Esophagus muscularis mucosa (tissue), 3 donors: Measurements from ENCODE around the gene ELAPOR2.

Experiments used
- EP300 ChIP-seq: sonication (generic); formaldehyde crosslinking; IDR thresholded peaks from one replicate; pipeline ENCODE4 v1.6.1; 2017; ENCODE audit warnings: antibody characterized with exemption
- TF ChIP-seq, protein P1 (sequence below), 3 experiments: fragments of 200-600 bp in 2 of 3; fragments of 450-650 bp in 1 of 3; sonication (generic) in 2 of 3; IDR thresholded peaks; one replicate each; pipeline ENCODE4 v1.5.1; 2017 to 2019; ENCODE audit warnings: antibody characterized with exemption in 3 of 3, mild to moderate bottlenecking in 2 of 3, moderate library complexity in 1 of 3

DNA sequence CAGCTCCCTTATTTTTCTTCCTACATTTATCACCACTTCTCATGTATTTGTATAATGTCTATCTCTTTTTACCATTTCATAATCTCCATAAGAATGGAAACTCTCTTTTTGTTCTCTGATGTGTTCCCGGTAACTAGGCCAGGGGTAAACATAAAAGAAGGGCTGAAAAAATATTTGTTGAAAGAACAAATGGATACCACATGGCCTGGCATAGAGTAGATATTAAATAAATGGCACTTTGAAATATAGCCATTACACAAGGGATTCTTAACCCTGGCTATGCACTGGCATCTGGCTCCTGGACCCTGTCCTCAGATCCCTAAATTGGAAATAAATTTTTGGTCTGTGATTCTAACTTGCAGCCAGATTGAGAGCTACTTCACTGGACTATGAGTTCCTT is 30.4 kb downstream of the ELAPOR2 start:
- TF ChIP-seq, protein P1, sequence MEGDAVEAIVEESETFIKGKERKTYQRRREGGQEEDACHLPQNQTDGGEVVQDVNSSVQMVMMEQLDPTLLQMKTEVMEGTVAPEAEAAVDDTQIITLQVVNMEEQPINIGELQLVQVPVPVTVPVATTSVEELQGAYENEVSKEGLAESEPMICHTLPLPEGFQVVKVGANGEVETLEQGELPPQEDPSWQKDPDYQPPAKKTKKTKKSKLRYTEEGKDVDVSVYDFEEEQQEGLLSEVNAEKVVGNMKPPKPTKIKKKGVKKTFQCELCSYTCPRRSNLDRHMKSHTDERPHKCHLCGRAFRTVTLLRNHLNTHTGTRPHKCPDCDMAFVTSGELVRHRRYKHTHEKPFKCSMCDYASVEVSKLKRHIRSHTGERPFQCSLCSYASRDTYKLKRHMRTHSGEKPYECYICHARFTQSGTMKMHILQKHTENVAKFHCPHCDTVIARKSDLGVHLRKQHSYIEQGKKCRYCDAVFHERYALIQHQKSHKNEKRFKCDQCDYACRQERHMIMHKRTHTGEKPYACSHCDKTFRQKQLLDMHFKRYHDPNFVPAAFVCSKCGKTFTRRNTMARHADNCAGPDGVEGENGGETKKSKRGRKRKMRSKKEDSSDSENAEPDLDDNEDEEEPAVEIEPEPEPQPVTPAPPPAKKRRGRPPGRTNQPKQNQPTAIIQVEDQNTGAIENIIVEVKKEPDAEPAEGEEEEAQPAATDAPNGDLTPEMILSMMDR (IDR thresholded peaks at IDR 0.05): no peak
- TF ChIP-seq EP300: no peak
